GM12873 (cell line): ENCODE data around the gene BACH2.

Experiments used
- TF ChIP-seq, protein P1 (sequence below): IDR thresholded peaks from 2 replicates; pipeline ENCODE4 v1.5.1; 2012; ENCODE audit warnings: low read depth, mild to moderate bottlenecking, moderate library complexity, low read length, control low read depth; ENCODE audit not compliant: insufficient read depth; ENCODE audit errors: missing control alignments

Gene BACH2

DNA sequence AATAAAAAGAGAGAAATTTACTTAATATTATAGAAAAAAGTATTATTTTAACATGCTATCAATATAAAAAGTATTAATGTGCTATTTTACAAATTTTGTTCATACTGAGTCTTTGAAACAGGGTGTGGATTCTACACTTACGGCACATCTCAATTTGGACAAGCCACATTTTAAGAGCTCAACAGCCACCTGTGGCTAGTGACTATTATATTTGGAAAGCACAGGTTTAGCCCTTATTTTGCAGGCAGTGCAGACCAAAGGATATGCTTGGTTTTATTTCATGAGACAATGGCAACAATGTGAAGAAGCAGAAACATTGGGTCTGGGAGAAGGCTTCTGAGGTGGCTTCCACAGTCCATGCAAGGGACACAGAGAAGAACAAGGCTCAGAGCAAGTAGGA is 74.6 kb downstream of the BACH2 start:
- TF ChIP-seq, protein P1, sequence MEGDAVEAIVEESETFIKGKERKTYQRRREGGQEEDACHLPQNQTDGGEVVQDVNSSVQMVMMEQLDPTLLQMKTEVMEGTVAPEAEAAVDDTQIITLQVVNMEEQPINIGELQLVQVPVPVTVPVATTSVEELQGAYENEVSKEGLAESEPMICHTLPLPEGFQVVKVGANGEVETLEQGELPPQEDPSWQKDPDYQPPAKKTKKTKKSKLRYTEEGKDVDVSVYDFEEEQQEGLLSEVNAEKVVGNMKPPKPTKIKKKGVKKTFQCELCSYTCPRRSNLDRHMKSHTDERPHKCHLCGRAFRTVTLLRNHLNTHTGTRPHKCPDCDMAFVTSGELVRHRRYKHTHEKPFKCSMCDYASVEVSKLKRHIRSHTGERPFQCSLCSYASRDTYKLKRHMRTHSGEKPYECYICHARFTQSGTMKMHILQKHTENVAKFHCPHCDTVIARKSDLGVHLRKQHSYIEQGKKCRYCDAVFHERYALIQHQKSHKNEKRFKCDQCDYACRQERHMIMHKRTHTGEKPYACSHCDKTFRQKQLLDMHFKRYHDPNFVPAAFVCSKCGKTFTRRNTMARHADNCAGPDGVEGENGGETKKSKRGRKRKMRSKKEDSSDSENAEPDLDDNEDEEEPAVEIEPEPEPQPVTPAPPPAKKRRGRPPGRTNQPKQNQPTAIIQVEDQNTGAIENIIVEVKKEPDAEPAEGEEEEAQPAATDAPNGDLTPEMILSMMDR = no peak

DNA sequence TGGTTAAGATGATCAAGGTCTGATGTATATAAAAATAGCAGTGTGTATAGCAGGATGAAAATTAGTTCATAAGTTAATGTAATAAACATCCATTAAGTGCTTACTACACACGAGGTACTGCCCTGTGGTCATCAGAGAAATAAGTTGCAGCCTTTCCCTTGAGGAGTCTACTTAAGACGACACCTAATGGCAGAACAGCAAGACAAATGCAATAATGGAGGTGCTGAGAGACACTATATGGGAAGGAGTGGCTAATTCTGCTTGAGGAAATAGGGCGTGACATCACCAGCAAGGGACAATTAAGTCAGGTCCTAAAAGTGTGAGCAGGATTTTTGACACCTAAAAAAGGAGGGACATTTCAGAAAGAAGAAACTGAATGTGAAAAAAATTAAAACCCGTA is 75.2 kb downstream of the BACH2 start:
- TF ChIP-seq, protein P1 = no peak

DNA sequence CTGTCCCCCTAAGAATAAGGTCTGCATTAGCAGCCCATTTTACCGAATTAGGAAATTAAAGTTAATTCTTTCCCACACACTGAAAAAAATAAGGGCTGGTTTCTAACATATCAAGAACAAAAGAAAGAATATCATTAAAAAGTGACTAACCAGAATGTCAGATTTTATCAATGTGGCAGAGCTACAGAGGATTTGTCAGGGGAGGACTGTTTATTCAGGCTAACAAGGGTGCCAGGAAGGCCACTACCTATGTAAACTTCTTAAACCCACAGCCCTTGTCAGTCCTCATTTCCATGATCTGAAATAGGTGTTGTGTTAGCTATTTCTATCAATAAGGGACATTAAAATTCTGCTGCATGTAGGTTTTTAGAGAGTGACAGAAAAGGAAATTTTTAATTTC is 76.4 kb downstream of the BACH2 start:
- TF ChIP-seq, protein P1 = no peak

DNA sequence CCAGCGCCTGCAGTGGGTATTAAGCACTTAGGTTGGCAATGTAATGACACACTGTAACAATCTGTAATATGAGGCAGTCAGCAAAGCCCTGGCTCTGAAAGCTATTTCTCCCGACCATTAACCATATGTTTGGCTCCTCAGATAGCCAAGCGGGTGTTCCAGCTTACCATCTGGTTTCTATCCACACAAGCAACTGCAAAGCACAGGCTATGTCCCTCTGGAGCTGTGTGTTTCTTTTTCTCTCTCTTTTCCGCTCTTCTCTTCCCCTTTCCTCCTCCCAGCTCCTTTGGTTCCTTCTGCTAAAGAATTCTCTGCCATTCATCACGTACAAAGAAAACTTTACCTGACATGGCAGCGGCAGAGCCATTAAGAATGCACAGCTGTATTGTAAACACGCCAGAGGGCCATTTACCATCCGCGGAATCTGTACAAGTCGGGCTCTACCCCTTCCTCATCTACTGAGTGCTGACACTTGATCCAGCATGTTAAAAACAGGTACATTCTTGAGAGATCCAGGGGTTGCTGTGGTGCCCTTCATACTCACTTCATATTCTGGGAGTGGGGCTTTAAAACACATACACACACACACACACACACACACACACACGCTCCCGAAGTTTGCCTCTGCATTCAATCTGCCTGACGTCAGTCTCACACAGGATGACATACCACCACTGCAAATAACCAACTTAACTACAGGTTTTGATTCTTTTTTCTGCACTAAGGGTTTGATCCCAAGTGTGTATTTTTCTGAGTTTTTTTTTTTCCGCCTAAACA is 77.2 kb downstream of the BACH2 start:
- TF ChIP-seq, protein P1 = no peak

DNA sequence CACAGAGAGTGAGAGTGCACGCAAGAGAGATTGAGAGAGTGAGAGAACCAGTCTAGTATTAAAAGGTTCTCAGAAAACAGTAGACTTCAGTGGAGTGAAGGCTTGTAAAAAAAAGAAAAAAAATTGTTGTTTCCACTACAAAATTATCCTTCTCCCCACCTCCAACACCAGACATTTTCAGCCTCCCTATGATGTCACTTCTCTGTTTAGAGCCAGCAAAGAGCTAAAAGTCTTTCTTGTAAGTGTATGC is 77.8 kb downstream of the BACH2 start:
- TF ChIP-seq, protein P1 = no peak

DNA sequence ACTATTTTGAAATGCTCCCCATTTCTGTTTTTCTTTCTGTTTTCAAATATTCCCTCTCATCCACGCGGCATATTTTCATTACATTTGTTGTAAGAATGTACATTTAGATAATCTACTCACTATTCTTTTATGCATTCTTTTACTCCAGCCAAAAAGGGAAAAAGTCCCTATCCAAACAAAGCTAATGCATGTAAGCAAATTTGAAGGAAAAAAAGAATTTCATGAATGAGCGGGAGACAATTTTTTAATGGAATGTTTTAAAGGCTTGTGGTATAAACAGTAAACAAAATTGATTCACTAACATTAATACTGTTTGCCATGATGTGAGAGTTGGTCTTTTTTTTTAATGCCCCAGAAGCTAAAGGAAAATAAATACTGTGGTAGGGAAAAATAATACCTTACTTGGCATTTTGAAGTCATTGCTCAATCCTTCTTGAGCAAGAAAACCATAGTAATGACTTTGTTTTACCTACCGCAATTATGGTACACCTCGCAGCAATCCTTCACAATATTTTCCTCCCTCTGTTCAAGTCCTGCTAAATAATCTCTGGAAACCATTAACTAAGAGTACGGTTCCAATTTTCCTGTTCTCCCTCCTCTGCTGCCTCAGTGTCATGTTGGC is 79.0 kb downstream of the BACH2 start:
- TF ChIP-seq, protein P1 = no peak

DNA sequence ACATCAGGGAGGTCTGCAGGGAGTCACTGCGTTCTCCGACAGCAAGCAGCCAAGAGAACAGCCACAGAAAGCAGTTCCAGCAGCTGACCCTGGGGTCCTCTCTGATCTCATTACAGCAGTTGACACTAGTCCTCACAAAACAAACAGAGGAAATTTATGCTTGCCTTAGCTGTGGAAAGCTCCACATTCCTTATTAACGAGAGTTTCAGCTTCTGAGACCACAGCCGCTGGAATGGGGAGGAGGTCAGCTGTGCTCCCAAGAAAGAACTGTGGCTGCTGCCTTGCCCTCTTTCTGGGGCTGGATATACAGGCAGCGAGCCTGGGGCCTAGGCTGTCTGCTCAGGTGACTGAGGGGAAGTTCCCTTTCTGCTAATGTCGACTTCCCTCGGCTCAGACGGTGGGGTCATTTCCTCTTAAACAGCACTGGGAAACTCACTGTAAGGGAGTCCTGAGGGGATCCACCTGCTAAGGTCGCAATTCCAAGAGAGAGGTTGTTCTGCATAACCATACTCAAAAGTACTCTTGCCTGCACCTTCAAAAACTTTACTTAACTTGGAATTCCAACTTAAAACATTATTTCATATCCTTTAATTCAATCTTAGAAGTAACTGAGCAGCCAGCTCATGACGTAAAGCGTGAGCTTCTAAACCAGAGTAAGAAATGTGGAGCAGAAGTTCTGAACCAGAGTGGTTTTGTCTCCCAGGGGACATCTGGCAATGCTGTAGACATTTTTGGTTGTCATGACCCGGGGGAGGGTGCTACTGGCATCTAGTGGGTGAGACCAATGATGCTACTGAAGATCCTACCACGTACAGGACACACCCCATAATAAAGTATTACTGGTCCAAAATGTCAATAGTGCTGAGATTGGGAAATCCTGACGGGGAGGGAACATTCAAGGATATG is 80.3 kb downstream of the BACH2 start:
- TF ChIP-seq, protein P1 = no peak
